Measurements from ENCODE around the gene SETD4.

SETD4 gene

DNA sequence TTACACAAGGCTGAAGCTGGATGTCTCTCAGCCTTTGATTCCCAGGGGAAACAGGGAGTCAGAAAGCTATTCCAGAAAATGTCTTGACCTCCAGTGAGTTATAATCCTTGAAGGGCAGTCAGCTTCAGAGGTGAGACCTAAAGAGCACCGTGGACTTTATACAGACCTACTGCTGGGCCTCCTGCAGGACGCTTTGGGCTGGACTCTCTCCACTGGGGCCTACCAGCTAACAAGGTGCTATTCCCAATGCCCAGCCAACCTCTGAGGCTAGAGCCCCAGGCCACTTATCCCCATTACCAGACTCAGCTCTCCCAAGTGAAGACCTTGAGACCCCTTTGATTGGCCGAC lies 6.6 kb downstream of the SETD4 start:
- Histone ChIP-seq H2AFZ (ENCODE audit: low read length) (no peak overlapping the region), H3K4me1 (ENCODE audit: insufficient read depth, low read length, severe bottlenecking) (peaks cover 4% of the 10 kb centered on the region), H3K36me3 (ENCODE audit: insufficient read depth, low read length) (peaks cover 87% of the 10 kb centered on the region), H3F3A (ENCODE audit: insufficient read depth, low read length) (no peaks in the 10 kb centered on the region), H3K27me3 (ENCODE audit: insufficient read depth, low read length) (no peaks in the 10 kb centered on the region), H3K9me3 (ENCODE audit: low read length) (no peaks in the 10 kb centered on the region), H3K9me2 (ENCODE audit: low read depth, low read length) (no peaks in the 10 kb centered on the region), H3K79me2 (ENCODE audit: insufficient read depth, low read length) (no peaks in the 10 kb centered on the region), H3K9ac (ENCODE audit: low read length) (no peak overlapping the region), H3K4me3 (ENCODE audit: low read depth, low read length, poor library complexity, severe bottlenecking) (no peak overlapping the region), H3K27ac (ENCODE audit: low read depth, low read length, poor library complexity, severe bottlenecking) (no peak overlapping the region), H3K4me2 (ENCODE audit: low read length) (no peak overlapping the region), H4K20me1 (ENCODE audit: insufficient read depth, low read length) (no peaks in the 10 kb centered on the region)
- TF ChIP-seq, protein P1, sequence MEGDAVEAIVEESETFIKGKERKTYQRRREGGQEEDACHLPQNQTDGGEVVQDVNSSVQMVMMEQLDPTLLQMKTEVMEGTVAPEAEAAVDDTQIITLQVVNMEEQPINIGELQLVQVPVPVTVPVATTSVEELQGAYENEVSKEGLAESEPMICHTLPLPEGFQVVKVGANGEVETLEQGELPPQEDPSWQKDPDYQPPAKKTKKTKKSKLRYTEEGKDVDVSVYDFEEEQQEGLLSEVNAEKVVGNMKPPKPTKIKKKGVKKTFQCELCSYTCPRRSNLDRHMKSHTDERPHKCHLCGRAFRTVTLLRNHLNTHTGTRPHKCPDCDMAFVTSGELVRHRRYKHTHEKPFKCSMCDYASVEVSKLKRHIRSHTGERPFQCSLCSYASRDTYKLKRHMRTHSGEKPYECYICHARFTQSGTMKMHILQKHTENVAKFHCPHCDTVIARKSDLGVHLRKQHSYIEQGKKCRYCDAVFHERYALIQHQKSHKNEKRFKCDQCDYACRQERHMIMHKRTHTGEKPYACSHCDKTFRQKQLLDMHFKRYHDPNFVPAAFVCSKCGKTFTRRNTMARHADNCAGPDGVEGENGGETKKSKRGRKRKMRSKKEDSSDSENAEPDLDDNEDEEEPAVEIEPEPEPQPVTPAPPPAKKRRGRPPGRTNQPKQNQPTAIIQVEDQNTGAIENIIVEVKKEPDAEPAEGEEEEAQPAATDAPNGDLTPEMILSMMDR (IDR thresholded peaks at IDR 0.05; ENCODE audit: low read length) = no peak
- no peak for TF ChIP-seq EZH2 (IDR thresholded peaks at IDR 0.05; ENCODE audit: borderline replicate concordance, low read length)

- H3K36me3 ChIP-seq (ENCODE audit: insufficient read depth, low read length) = peaks cover 84% of the 10 kb centered on the region
- H3K4me2 ChIP-seq (ENCODE audit: low read length) = no peak overlapping the region
- TF ChIP-seq, protein P1 (IDR thresholded peaks at IDR 0.05; ENCODE audit: low read length) = no peak
- TF ChIP-seq EZH2 (IDR thresholded peaks at IDR 0.05; ENCODE audit: borderline replicate concordance, low read length) = no peak
- no peaks in the 10 kb centered on the region for H4K20me1 ChIP-seq (ENCODE audit: insufficient read depth, low read length)
- H3K9me2 ChIP-seq (ENCODE audit: low read depth, low read length) = no peaks in the 10 kb centered on the region
- H3K79me2 ChIP-seq (ENCODE audit: insufficient read depth, low read length) = no peaks in the 10 kb centered on the region
- no peak overlapping the region for H2AFZ ChIP-seq (ENCODE audit: low read length)
- H3K4me3 ChIP-seq (ENCODE audit: low read depth, low read length, poor library complexity, severe bottlenecking) = no peak overlapping the region
- H3K9ac ChIP-seq (ENCODE audit: low read length) = no peak overlapping the region
- H3K4me1 ChIP-seq (ENCODE audit: insufficient read depth, low read length, severe bottlenecking) = no peaks in the 10 kb centered on the region
- H3K27ac ChIP-seq (ENCODE audit: low read depth, low read length, poor library complexity, severe bottlenecking) = no peak overlapping the region
- no peaks in the 10 kb centered on the region for H3K9me3 ChIP-seq (ENCODE audit: low read length)
- H3F3A ChIP-seq (ENCODE audit: insufficient read depth, low read length) = no peaks in the 10 kb centered on the region
- H3K27me3 ChIP-seq (ENCODE audit: insufficient read depth, low read length) = no peaks in the 10 kb centered on the region
These were observed 7.2 kb downstream of the SETD4 start for GRCh38 chr21:36052860-36053714.

DNA sequence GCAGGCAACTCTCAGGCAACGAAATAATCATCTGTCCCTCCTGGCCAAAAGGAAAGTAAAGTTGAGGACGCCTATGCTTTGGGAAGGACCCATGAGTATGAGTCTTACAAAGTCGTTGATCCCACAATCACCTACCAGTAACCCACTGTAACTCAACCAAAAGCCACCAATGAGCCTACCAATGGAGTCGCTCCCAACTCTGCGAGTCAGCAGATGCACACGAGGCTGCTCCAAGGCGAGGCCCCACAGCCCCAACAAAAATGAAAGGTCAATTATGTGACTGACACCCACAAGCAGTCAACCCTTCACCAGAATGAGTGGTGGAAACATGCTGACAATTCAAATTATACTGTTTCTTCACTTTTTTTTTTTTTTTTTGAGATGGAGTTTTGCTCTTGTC lies 12.0 kb downstream of the SETD4 start:
- H3K9me2 ChIP-seq (ENCODE audit: low read depth, low read length) = no peaks in the 10 kb centered on the region
- TF ChIP-seq EZH2 (IDR thresholded peaks at IDR 0.05; ENCODE audit: borderline replicate concordance, low read length) = no peak
- TF ChIP-seq, protein P1 (IDR thresholded peaks at IDR 0.05; ENCODE audit: low read length) = no peak
- peaks cover 79% of the 10 kb centered on the region for H3K36me3 ChIP-seq (ENCODE audit: insufficient read depth, low read length)
- no peaks in the 10 kb centered on the region for H3F3A ChIP-seq (ENCODE audit: insufficient read depth, low read length)
- no peaks in the 10 kb centered on the region for H3K9me3 ChIP-seq (ENCODE audit: low read length)
- H3K79me2 ChIP-seq (ENCODE audit: insufficient read depth, low read length) = no peaks in the 10 kb centered on the region
- no peak overlapping the region for H2AFZ ChIP-seq (ENCODE audit: low read length)
- H3K27me3 ChIP-seq (ENCODE audit: insufficient read depth, low read length) = no peaks in the 10 kb centered on the region
- no peaks in the 10 kb centered on the region for H4K20me1 ChIP-seq (ENCODE audit: insufficient read depth, low read length)
- no peak overlapping the region for H3K9ac ChIP-seq (ENCODE audit: low read length)
- no peak overlapping the region for H3K27ac ChIP-seq (ENCODE audit: low read depth, low read length, poor library complexity, severe bottlenecking)
- H3K4me1 ChIP-seq (ENCODE audit: insufficient read depth, low read length, severe bottlenecking) = no peaks in the 10 kb centered on the region
- no peak overlapping the region for H3K4me3 ChIP-seq (ENCODE audit: low read depth, low read length, poor library complexity, severe bottlenecking)
- H3K4me2 ChIP-seq (ENCODE audit: low read length) = no peak overlapping the region

All from OCI-LY1 (cell line).